H9 (cell line): ENCODE data around the gene ADGRL3. TPM values are rescaled to one million over a fixed set of nuclear protein-coding genes. Genes with fewer than 3 reads are reported as not detected.

Experiments
- DNase-seq: peaks from one replicate; pipeline ENCODE4 v3.0.0-alpha.2; 2017
- H2AFZ ChIP-seq: one replicate; pipeline ENCODE4 v1.6.1; 2013; ENCODE audit warnings: mild to moderate bottlenecking, low read length, control low read depth, moderate library complexity
- H2AK5ac ChIP-seq: 2 replicates; pipeline ENCODE4 v1.6.1; 2013; ENCODE audit warnings: low read length, control low read depth, mixed read lengths; ENCODE audit not compliant: insufficient read length
- H2BK120ac ChIP-seq: one replicate; pipeline ENCODE4 v1.6.1; 2013; ENCODE audit warnings: low read depth, mild to moderate bottlenecking, low read length, control low read depth, inconsistent platforms; ENCODE audit not compliant: poor library complexity, severe bottlenecking
- H2BK12ac ChIP-seq: 2 replicates; pipeline ENCODE4 v1.6.1; 2013; ENCODE audit warnings: low read length, control low read depth, mixed read lengths, low read depth; ENCODE audit not compliant: insufficient read length
- H2BK15ac ChIP-seq: 2 replicates; pipeline ENCODE4 v1.6.1; 2013; ENCODE audit warnings: low read depth, low read length, control low read depth
- H2BK20ac ChIP-seq: one replicate; pipeline ENCODE4 v1.6.1; 2013; ENCODE audit warnings: low read depth, mild to moderate bottlenecking, low read length, control low read depth, inconsistent platforms; ENCODE audit not compliant: poor library complexity, severe bottlenecking
- H2BK5ac ChIP-seq: 2 replicates; pipeline ENCODE4 v1.6.1; 2013; ENCODE audit warnings: low read length, control low read depth, mixed read lengths; ENCODE audit not compliant: insufficient read length
- H3K14ac ChIP-seq: 2 replicates; pipeline ENCODE4 v1.6.1; 2013; ENCODE audit warnings: low read length, control low read depth; ENCODE audit not compliant: insufficient read depth
- H3K18ac ChIP-seq: 2 replicates; pipeline ENCODE4 v1.6.1; 2013; ENCODE audit warnings: low read depth, mild to moderate bottlenecking, mixed read lengths, low read length, control low read depth; ENCODE audit not compliant: insufficient read length
- H3K23ac ChIP-seq: 2 replicates; pipeline ENCODE4 v1.6.1; 2013; ENCODE audit warnings: low read length, control low read depth, mixed read lengths, low read depth; ENCODE audit not compliant: insufficient read length
- H3K23me2 ChIP-seq: 2 replicates; pipeline ENCODE4 v1.6.1; 2013; ENCODE audit warnings: low read depth, mild to moderate bottlenecking, mixed read lengths, low read length, control low read depth; ENCODE audit not compliant: insufficient read length, poor library complexity, severe bottlenecking
- H3K27ac ChIP-seq: 2 replicates; pipeline ENCODE4 v1.5.1; 2013; ENCODE audit warnings: low read length, control low read depth, mixed read lengths, low read depth; ENCODE audit not compliant: insufficient read length
- H3K27me3 ChIP-seq: 2 replicates; pipeline ENCODE4 v1.6.1; 2013; ENCODE audit warnings: low read length, control low read depth, inconsistent platforms; ENCODE audit not compliant: insufficient read depth
- H3K4ac ChIP-seq: 2 replicates; pipeline ENCODE4 v1.6.1; 2013; ENCODE audit warnings: low read depth, mild to moderate bottlenecking, control low read depth, inconsistent platforms, low read length, moderate library complexity
- H3K4me1 ChIP-seq: 2 replicates; pipeline ENCODE4 v1.6.1; 2013; ENCODE audit warnings: low read length, control low read depth, inconsistent platforms; ENCODE audit not compliant: insufficient read depth
- H3K4me2 ChIP-seq: 2 replicates; pipeline ENCODE4 v1.6.1; 2013; ENCODE audit warnings: low read length, control low read depth, mixed read lengths; ENCODE audit not compliant: insufficient read length, insufficient read depth
- H3K56ac ChIP-seq: 2 replicates; pipeline ENCODE4 v1.6.1; 2013; ENCODE audit warnings: low read depth, mild to moderate bottlenecking, mixed read lengths, low read length, control low read depth; ENCODE audit not compliant: insufficient read length
- H3K79me1 ChIP-seq: 2 replicates; pipeline ENCODE4 v1.6.1; 2013; ENCODE audit warnings: low read depth, mild to moderate bottlenecking, moderate library complexity, low read length, control low read depth, inconsistent platforms; ENCODE audit not compliant: insufficient read depth, poor library complexity, severe bottlenecking
- H3K79me2 ChIP-seq: 2 replicates; pipeline ENCODE4 v1.6.1; 2013; ENCODE audit warnings: low read length, control low read depth, inconsistent platforms; ENCODE audit not compliant: insufficient read depth
- H3K9ac ChIP-seq: 2 replicates; pipeline ENCODE4 v1.6.1; 2013; ENCODE audit warnings: low read length, control low read depth, mixed read lengths; ENCODE audit not compliant: insufficient read length; ENCODE audit errors: extremely low read depth
- H3K9me3 ChIP-seq: one replicate; pipeline ENCODE4 v1.6.1; 2013; ENCODE audit warnings: low read depth, low read length, inconsistent platforms; ENCODE audit not compliant: control insufficient read depth
- H3T11ph ChIP-seq: one replicate; pipeline ENCODE4 v1.6.1; 2013; ENCODE audit warnings: mild to moderate bottlenecking, low read length, control low read depth, inconsistent platforms
- H4K20me1 ChIP-seq: one replicate; pipeline ENCODE4 v1.6.1; 2013; ENCODE audit not compliant: control insufficient read depth, insufficient read length, insufficient read depth
- H4K5ac ChIP-seq: 2 replicates; pipeline ENCODE4 v1.6.1; 2013; ENCODE audit warnings: low read depth, mild to moderate bottlenecking, mixed read lengths, low read length, control low read depth; ENCODE audit not compliant: insufficient read length
- H4K8ac ChIP-seq: replicated peaks from 2 replicates; pipeline ENCODE4 v1.6.1; 2013; ENCODE audit warnings: low read length, control low read depth, mixed read lengths, low read depth; ENCODE audit not compliant: insufficient read length
- H4K91ac ChIP-seq: 2 replicates; pipeline ENCODE4 v1.6.1; 2013; ENCODE audit warnings: low read depth, mild to moderate bottlenecking, moderate library complexity, mixed read lengths, low read length, control low read depth; ENCODE audit not compliant: insufficient read length
- H3K27ac Mint-ChIP-seq, 3 experiments: 2 replicates in 2 of 3; 3 replicates in 1 of 3; pipeline ENCODE4 v1.8.0; 2020 to 2021; ENCODE audit warnings: mixed read lengths in 3 of 3, mild to moderate bottlenecking in 1 of 3, moderate library complexity in 1 of 3
- H3K27me3 Mint-ChIP-seq: 2 replicates; pipeline ENCODE4 v1.8.0; 2021; ENCODE audit warnings: low read depth, mild to moderate bottlenecking, moderate library complexity, mixed read lengths
- H3K36me3 Mint-ChIP-seq, 3 experiments: 2 replicates in 2 of 3; 3 replicates in 1 of 3; pipeline ENCODE4 v1.8.0; 2020 to 2021; ENCODE audit warnings: low read depth in 3 of 3, mixed read lengths in 3 of 3; ENCODE audit not compliant: insufficient read depth in 1 of 3
- H3K4me1 Mint-ChIP-seq, 2 experiments: 2 replicates each; pipeline ENCODE4 v1.8.0; 2020; ENCODE audit warnings: mixed read lengths in 2 of 2
- H3K4me3 Mint-ChIP-seq, 2 experiments: 2 replicates in 1 of 2; 3 replicates in 1 of 2; pipeline ENCODE4 v1.8.0; 2020 to 2021; ENCODE audit warnings: mild to moderate bottlenecking in 2 of 2, mixed read lengths in 2 of 2, moderate library complexity in 1 of 2
- H3K9me3 Mint-ChIP-seq, 2 experiments: 2 replicates in 1 of 2; 3 replicates in 1 of 2; pipeline ENCODE4 v1.8.0; 2020; ENCODE audit warnings: mild to moderate bottlenecking in 2 of 2, mixed read lengths in 2 of 2, moderate library complexity in 1 of 2
- WGBS: extraction: QIAGEN DNeasy Blood & Tissue Kit; methylation state at CpG from one replicate; pipeline ENCODE4 v1.1.7; 2013; ENCODE audit warnings: missing lambda C conversion rate, low lambda C conversion rate, mixed read lengths; ENCODE audit not compliant: insufficient read length; ENCODE audit errors: extremely low coverage; 5-methylcytosine and 5-hydroxymethylcytosine counted together
- total RNA-seq: library from RNA; stranded (reverse); gene quantifications from 2 replicates; pipeline ENCODE4 v1.2.1, GENCODE V29; 2021
- TF ChIP-seq, protein P1 (sequence below): fragments of 200-600 bp; sonication (generic); conservative IDR thresholded peaks from 3 replicates; pipeline ENCODE4 v1.8.0; 2021; ENCODE audit warnings: antibody characterized with exemption, mild to moderate bottlenecking

The ADGRL3 gene
- total RNA-seq, 1 experiment from 2014 or later = 5.9 TPM

DNA sequence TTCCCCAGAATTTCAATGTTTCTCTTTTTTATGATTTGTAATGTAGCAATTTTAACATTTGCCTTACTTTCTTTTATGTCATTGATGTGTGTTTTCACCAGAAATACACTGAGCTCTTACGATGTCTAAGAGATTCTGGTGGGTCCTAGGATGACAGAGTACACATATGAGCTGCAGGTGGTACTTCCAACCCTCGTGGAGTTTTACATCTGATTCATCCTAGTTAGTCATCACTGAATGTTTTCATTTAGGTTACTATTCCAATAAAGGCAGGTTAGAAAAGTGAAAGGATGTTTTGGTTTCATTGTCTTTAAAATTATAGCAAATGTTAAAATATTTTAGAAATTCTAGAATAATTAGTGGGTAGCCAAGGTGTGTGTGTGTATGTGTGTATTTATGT lies 605.9 kb downstream of the ADGRL3 start:
- H3K23ac ChIP-seq = no peak overlapping the region
- H4K20me1 ChIP-seq = no peaks in the 10 kb centered on the region
- H2BK12ac ChIP-seq = no peak overlapping the region
- Mint-ChIP-seq H3K4me1 (peaks cover 5 to 9% of the 10 kb centered on the region in 2 experiments), H3K27ac (no peak overlapping the region), H3K27me3 (no peaks in the 10 kb centered on the region), H3K9me3 (no peaks in the 10 kb centered on the region), H3K4me3 (no peak overlapping the region), H3K36me3 (no peaks in the 10 kb centered on the region)
- no peaks in the 10 kb centered on the region for H3K9me3 ChIP-seq
- H2BK20ac ChIP-seq = no peak overlapping the region
- H3K18ac ChIP-seq = no peak overlapping the region
- H3K4ac ChIP-seq = no peak overlapping the region
- no peak overlapping the region for H3K14ac ChIP-seq
- H2BK5ac ChIP-seq = no peak overlapping the region
- H3T11ph ChIP-seq = no peak overlapping the region
- no peaks in the 10 kb centered on the region for H3K27me3 ChIP-seq
- no peak overlapping the region for H3K9ac ChIP-seq
- H2AK5ac ChIP-seq = no peak overlapping the region
- H3K27ac ChIP-seq = no peak overlapping the region
- H3K56ac ChIP-seq = no peak overlapping the region
- H3K79me2 ChIP-seq = no peaks in the 10 kb centered on the region
- H2BK15ac ChIP-seq = no peak overlapping the region
- no CpG with 5 or more reads among the region's 2 CpGs for WGBS
- H4K91ac ChIP-seq = no peak overlapping the region
- H3K4me2 ChIP-seq = no peak overlapping the region
- H3K4me1 ChIP-seq = no peaks in the 10 kb centered on the region
- no peak for DNase-seq
- no peaks in the 10 kb centered on the region for H3K79me1 ChIP-seq
- no peak overlapping the region for H4K5ac ChIP-seq
- no peak overlapping the region for H2BK120ac ChIP-seq
- no peak overlapping the region for H2AFZ ChIP-seq
- no peaks in the 10 kb centered on the region for H3K23me2 ChIP-seq
- TF ChIP-seq, protein P1, sequence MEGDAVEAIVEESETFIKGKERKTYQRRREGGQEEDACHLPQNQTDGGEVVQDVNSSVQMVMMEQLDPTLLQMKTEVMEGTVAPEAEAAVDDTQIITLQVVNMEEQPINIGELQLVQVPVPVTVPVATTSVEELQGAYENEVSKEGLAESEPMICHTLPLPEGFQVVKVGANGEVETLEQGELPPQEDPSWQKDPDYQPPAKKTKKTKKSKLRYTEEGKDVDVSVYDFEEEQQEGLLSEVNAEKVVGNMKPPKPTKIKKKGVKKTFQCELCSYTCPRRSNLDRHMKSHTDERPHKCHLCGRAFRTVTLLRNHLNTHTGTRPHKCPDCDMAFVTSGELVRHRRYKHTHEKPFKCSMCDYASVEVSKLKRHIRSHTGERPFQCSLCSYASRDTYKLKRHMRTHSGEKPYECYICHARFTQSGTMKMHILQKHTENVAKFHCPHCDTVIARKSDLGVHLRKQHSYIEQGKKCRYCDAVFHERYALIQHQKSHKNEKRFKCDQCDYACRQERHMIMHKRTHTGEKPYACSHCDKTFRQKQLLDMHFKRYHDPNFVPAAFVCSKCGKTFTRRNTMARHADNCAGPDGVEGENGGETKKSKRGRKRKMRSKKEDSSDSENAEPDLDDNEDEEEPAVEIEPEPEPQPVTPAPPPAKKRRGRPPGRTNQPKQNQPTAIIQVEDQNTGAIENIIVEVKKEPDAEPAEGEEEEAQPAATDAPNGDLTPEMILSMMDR = no peak
- no peak overlapping the region for H4K8ac ChIP-seq
